GM12892 (cell line): ENCODE measurements around the gene XIAP.
A peak's percentile ranks its signal among the peaks of the same experiment; 100 is the strongest.
"Not testable (repeated sequence)": the region's sequence is repeated elsewhere in the genome, so short reads cannot be mapped to it uniquely, and the experiment has no call there.

Source experiments
- DNase-seq: peaks from one replicate; pipeline ENCODE4 v3.0.0; 2011; ENCODE audit not compliant: insufficient read length
- FAIRE-seq: peaks from 2 replicates; lab custom pipeline; 2011; peaks lifted over from hg19 to GRCh38; lab: Jason Lieb, UNC
- POLR2A ChIP-seq: IDR thresholded peaks from 2 replicates; pipeline ENCODE4 v1.6.1; 2011; ENCODE audit warnings: low read depth, low read length, control low read depth
- POLR2AphosphoS5 ChIP-seq: IDR thresholded peaks from 2 replicates; pipeline ENCODE4 v1.6.1; 2011; ENCODE audit warnings: low read depth, low read length, control low read depth
- TAF1 ChIP-seq: IDR thresholded peaks from 2 replicates; pipeline ENCODE4 v1.6.1; 2011; ENCODE audit warnings: low read depth, mild to moderate bottlenecking, control low read depth, low read length, borderline replicate concordance

Gene XIAP

GRCh38 chrX:123847056-123847455 lies 12.8 kb upstream of the XIAP start:
- TF ChIP-seq TAF1 (no peak), POLR2AphosphoS5 (no peak), POLR2A (no peak)
- DNase-seq (no peak), FAIRE-seq (no peak)

GRCh38 chrX:123849096-123849495 lies 10.8 kb upstream of the XIAP start:
- FAIRE-seq (no peak), DNase-seq (no peak)
- no peak for TF ChIP-seq TAF1
- TF ChIP-seq POLR2A = no peak
- no peak for TF ChIP-seq POLR2AphosphoS5

- not testable (repeated sequence) for FAIRE-seq, DNase-seq
Measured at GRCh38 chrX:123849906-123850305, 9.9 kb upstream of the XIAP start.

GRCh38 chrX:123851079-123851478 lies 8.8 kb upstream of the XIAP start:
- FAIRE-seq (no peak), DNase-seq (no peak)
- TF ChIP-seq POLR2A (no peak), TAF1 (no peak)

GRCh38 chrX:123854329-123854728 lies 5.5 kb upstream of the XIAP start:
- no peak for DNase-seq
- FAIRE-seq = no peak
- TF ChIP-seq POLR2A = no peak
- TF ChIP-seq POLR2AphosphoS5 = no peak
- no peak for TF ChIP-seq TAF1

GRCh38 chrX:123859409-123859845 lies 426 bp upstream of the XIAP start:
- DNase-seq = no peak
- TF ChIP-seq POLR2AphosphoS5 (no peak), POLR2A (no peak), TAF1 (no peak)
- peak; percentile 67 for FAIRE-seq

GRCh38 chrX:123860983-123861382 lies 1.1 kb downstream of the XIAP start:
- FAIRE-seq (no peak), DNase-seq (no peak)
- TF ChIP-seq TAF1 (no peak), POLR2AphosphoS5 (no peak), POLR2A (no peak)

GRCh38 chrX:123869488-123869887 lies 9.6 kb downstream of the XIAP start:
- FAIRE-seq = no peak
- DNase-seq = no peak
- TF ChIP-seq TAF1 = no peak
- TF ChIP-seq POLR2AphosphoS5 = no peak
- TF ChIP-seq POLR2A = no peak

- no peak for FAIRE-seq
Measured at GRCh38 chrX:123871309-123871708, 11.5 kb downstream of the XIAP start.

GRCh38 chrX:123873956-123874355 lies 14.1 kb downstream of the XIAP start:
- DNase-seq (no peak), FAIRE-seq (no peak)
- TF ChIP-seq TAF1 = no peak
- no peak for TF ChIP-seq POLR2AphosphoS5
- TF ChIP-seq POLR2A = no peak

More at GRCh38 chrX:123871309-123871708, 11.5 kb downstream of the XIAP start:
- TF ChIP-seq POLR2A (no peak), POLR2AphosphoS5 (no peak), TAF1 (no peak)
- DNase-seq = no peak

GRCh38 chrX:123876177-123876576 lies 16.3 kb downstream of the XIAP start:
- DNase-seq (no peak), FAIRE-seq (peak; percentile 14)

GRCh38 chrX:123876844-123877243 lies 17.0 kb downstream of the XIAP start:
- TF ChIP-seq TAF1 = no peak
- TF ChIP-seq POLR2AphosphoS5 = no peak
- no peak for TF ChIP-seq POLR2A
- no peak for DNase-seq
- FAIRE-seq = no peak

More at GRCh38 chrX:123876177-123876576, 16.3 kb downstream of the XIAP start:
- TF ChIP-seq POLR2A = no peak
- no peak for TF ChIP-seq POLR2AphosphoS5
- no peak for TF ChIP-seq TAF1
